Pons (tissue), 1 donor: ENCODE results near the gene OLFML2B.

ENCODE experiments used
- DNase-seq: peaks from one replicate; pipeline ENCODE4 v3.0.0-alpha.2; 2016; ENCODE audit warnings: low spot score

OLFML2B gene

GRCh38 chr1:161945306-161946060 is 78.2 kb downstream of the OLFML2B start:
- no peak for DNase-seq

- no peak for DNase-seq
Observed at GRCh38 chr1:161944381-161944780, 79.3 kb downstream of the OLFML2B start.

- DNase-seq = no peak
Observed at GRCh38 chr1:161943737-161944136, 79.9 kb downstream of the OLFML2B start.

- no peak for DNase-seq
Observed at GRCh38 chr1:161941726-161942436, 81.8 kb downstream of the OLFML2B start.

- DNase-seq = no peak
Observed at GRCh38 chr1:161940866-161941591, 82.6 kb downstream of the OLFML2B start.

GRCh38 chr1:161936786-161937185 is 86.9 kb downstream of the OLFML2B start:
- DNase-seq = no peak

GRCh38 chr1:161935264-161935663 is 88.4 kb downstream of the OLFML2B start:
- DNase-seq = no peak

GRCh38 chr1:161933592-161934588 is 89.8 kb downstream of the OLFML2B start:
- no peak for DNase-seq
